Loucy (cell line): ENCODE results near the gene ACVR1.

Experiments
- CTCF ChIP-seq: fragments of 200-600 bp; sonication (generic); conservative IDR thresholded peaks from 2 replicates; pipeline ENCODE4 v1.5.1; 2014; ENCODE audit warnings: mild to moderate bottlenecking, antibody characterized with exemption, low read length
- EZH2phosphoT487 ChIP-seq: fragments of 200-600 bp; IDR thresholded peaks from 2 replicates; pipeline ENCODE4 v1.6.1; 2018; ENCODE audit warnings: antibody characterized with exemption, mild to moderate bottlenecking, moderate library complexity, borderline replicate concordance

- TF ChIP-seq CTCF (no peak), EZH2phosphoT487 (no peak)
Observed at GRCh38 chr2:157784823-157785175, 91.3 kb downstream of the ACVR1 start.
